Colonic mucosa (tissue), 4 donors: Measurements from ENCODE around the gene TAOK1. TPM values are rescaled to one million over a fixed set of nuclear protein-coding genes. Genes with fewer than 3 reads are reported as not detected.

Experiments
- DNase-seq: peaks from one replicate; pipeline ENCODE4 v3.0.0-alpha.2; 2020
- H3K27ac ChIP-seq: fragments of 200-600 bp; one replicate; pipeline ENCODE4 v1.8.0; 2021
- H3K27me3 ChIP-seq: fragments of 200-600 bp; one replicate; pipeline ENCODE4 v1.8.0; 2021
- H3K36me3 ChIP-seq: fragments of 200-600 bp; one replicate; pipeline ENCODE4 v1.8.0; 2021
- H3K4me1 ChIP-seq: fragments of 200-600 bp; one replicate; pipeline ENCODE4 v1.8.0; 2021; ENCODE audit warnings: mild to moderate bottlenecking
- H3K4me3 ChIP-seq: fragments of 200-600 bp; one replicate; pipeline ENCODE4 v1.8.0; 2021
- H3K9ac ChIP-seq, 2 donors: one replicate each; pipeline ENCODE4 v1.7.0; 2013; ENCODE audit warnings: control low read depth in 2 of 2, low read depth in 2 of 2, low read length in 2 of 2
- H3K9me3 ChIP-seq: fragments of 200-600 bp; one replicate; pipeline ENCODE4 v1.8.0; 2021
- CTCF ChIP-seq: fragments of 200-600 bp; IDR thresholded peaks from one replicate; pipeline ENCODE4 v1.8.0; 2022; ENCODE audit warnings: antibody characterized with exemption, mild to moderate bottlenecking
- intact Hi-C: fragments of 100-400 bp; cut with DNase I; formaldehyde crosslinking; loops from one replicate; pipeline ENCODE4 v1.14.1; 2022
- total RNA-seq, 2 donors: library from RNA; stranded (reverse); fragmentation: NEBNext Ultra II Directional in 1 of 2; extraction: Animal tissue kit (Norgen Biotek cat#: 25700) in 1 of 2; gene quantifications; one replicate each; pipeline ENCODE4 v1.2.1, GENCODE V29; 2021
- donor health status: healthy.
- donor health status: DM: no; HTN: no; CAD: no.
- donor health status: DM: no; HTN: no; CAD: no.

TAOK1 gene
- total RNA-seq, 2 donors from 2014 or later, result 42.1 to 57.1 TPM

DNA sequence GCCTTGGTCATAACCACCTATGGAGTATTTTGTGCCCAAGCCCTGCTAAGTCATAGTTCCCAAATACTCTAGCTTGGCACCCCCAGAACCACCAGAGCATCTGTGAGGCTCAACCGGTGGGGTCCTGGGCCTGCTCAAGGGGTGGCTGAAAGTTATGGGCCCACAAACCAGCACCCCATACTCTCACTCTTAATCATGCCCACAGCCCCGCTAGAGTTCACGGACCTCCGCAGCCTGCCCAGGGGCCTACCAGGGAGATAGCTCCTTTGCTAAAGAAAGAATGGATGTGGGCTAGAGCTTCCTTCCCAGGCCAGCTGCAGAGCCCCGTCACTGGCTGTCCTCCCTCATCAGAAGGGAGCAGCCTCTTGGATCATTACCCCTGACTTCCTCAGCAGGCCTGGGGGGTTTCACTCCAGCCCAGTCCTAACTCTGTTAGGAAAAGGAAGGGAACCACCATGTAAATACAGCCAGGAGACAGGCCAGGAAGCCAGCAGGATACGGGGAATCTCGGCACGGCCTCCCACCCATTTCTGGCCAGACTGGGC, 197.9 kb downstream of the TAOK1 start:
- intact Hi-C loops, result no loop called here
- Histone ChIP-seq H3K27me3 (no peaks in the 10 kb centered on the region), H3K9ac (peak overlapping the region; percentile 85), H3K4me1 (peaks cover 50% of the 10 kb centered on the region), H3K27ac (peak overlapping the region; percentile 76), H3K9me3 (no peaks in the 10 kb centered on the region), H3K36me3 (no peaks in the 10 kb centered on the region), H3K4me3 (peak overlapping the region; percentile 88)
- no peak for DNase-seq
- TF ChIP-seq CTCF, result no peak

DNA sequence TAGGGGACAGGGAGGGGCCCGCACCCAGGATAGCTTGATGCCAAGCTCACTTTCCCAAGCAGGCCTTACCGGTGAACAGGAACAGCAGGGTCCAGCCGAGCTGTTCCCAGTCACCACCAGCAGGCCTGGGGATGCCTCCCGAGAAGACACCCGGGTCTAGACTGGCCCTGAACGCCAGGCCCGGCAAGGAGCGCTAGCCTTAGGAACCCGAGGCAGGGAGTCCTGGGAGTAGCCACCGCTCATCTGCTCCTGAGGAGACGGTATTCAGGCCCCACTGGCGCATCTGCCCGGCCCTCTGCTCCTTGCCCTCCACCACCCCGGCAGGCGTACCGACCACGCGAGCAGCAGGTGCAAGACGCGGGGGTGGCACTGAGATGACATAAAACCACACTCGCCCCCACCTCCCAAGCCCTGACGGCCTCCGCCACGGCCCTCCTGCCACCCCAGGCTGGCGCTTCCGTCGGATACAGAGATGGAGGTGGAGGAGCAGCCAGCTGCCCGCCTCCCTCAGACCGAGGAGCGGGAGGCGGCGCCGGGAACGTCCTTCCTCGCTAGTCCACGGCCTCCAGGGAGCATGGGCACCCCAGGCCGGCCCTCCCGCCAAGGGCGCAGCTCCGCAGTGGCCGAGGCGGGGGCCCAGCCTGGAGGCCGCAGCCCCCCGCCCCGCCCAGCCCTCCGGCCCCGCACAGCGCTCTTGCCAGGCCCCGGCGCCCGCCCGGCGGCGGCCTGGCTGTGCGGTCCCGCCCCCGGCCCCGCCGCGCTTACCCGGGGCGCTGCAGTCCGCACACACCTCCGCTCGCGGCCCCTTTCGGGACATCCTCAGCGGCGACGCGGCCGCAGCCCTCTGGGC, 198.6 kb downstream of the TAOK1 start:
- peak overlapping the region; percentile 85 for H3K9ac ChIP-seq
- H3K4me1 ChIP-seq, result peaks cover 50% of the 10 kb centered on the region
- H3K27ac ChIP-seq, result peak overlapping the region; percentile 76
- peak; percentile 45 for DNase-seq
- H3K9me3 ChIP-seq, result no peaks in the 10 kb centered on the region
- no peaks in the 10 kb centered on the region for H3K36me3 ChIP-seq
- H3K27me3 ChIP-seq, result no peaks in the 10 kb centered on the region
- TF ChIP-seq CTCF, result no peak
- H3K4me3 ChIP-seq, result peak overlapping the region; percentile 88
- intact Hi-C loops, result no loop called here

- Histone ChIP-seq H3K4me3 (peak within 1 kb of the TSS; percentile 88), H3K9me3 (no peaks in the 10 kb centered on the region), H3K36me3 (no peaks in the 10 kb centered on the region), H3K9ac (peak within 1 kb of the TSS; percentile 85), H3K27ac (peak within 1 kb of the TSS; percentile 77), H3K4me1 (peaks cover 50% of the 10 kb centered on the region), H3K27me3 (no peaks in the 10 kb centered on the region)
- intact Hi-C loops, result no loop called here
- TF ChIP-seq CTCF, result no peak
- peak; percentile 84 for DNase-seq
Measured at GRCh38 chr17:29589524-29590410, 199.6 kb downstream of the TAOK1 start, which contains the start of gene GIT1. Gene GIT1 (minus strand): TSS chr17:29589648. CDS start chr17:29589378, 270 bp downstream.

DNA sequence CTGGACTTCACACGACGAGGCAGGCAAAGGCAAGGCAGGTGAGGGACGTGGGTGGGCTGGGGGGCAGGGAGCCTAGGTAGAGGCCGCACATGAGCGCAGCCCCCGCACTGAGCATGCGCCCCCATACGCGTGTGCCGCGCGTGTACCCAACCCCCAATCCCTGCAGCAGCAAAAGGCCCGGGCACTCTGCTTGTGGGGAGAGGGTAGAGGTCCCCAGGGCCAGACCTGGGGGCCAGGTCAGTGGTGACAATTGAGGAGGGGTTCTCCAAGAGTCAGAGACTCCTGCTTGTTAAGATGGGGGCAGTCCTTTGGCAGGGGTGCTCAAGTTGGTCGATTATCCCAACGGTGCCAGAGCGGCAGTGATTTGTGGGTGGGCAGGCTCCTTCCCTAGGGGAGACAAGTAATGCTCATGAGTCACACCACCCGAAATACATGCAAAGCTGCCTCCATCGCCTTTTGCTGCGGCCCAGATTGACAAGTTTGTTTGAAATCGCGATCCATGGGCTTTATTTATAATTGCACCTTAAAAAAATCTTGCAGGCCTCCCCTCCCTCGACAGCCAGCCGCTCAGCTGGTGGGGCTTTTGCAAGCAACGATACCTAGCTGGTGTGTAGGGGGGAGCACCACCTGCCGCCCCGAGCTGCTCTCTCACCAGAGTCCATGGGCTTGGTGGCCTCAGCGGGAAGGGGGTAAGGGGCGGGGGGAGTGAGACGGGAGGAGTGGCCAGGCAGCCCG, 200.4 kb downstream of the TAOK1 start:
- Histone ChIP-seq H3K36me3 (no peaks in the 10 kb centered on the region), H3K4me1 (peaks cover 44% of the 10 kb centered on the region), H3K4me3 (peak overlapping the region; percentile 53), H3K9me3 (no peaks in the 10 kb centered on the region), H3K27me3 (no peaks in the 10 kb centered on the region), H3K27ac (peak overlapping the region; percentile 77), H3K9ac (peak overlapping the region; percentile 35 to 66)
- intact Hi-C loops, result no loop called here
- no peak for DNase-seq
- no peak for TF ChIP-seq CTCF
